GM18498 (cell line): Measurements from ENCODE around the gene TBX4.

Source experiments
- ATAC-seq: cut with Tn5 transposase; IDR thresholded peaks from one replicate; pipeline ENCODE4 v1.9.1; 2021; ENCODE audit warnings: mild to moderate bottlenecking, moderate library complexity; ENCODE audit not compliant: unreplicated experiment

TBX4 gene

DNA sequence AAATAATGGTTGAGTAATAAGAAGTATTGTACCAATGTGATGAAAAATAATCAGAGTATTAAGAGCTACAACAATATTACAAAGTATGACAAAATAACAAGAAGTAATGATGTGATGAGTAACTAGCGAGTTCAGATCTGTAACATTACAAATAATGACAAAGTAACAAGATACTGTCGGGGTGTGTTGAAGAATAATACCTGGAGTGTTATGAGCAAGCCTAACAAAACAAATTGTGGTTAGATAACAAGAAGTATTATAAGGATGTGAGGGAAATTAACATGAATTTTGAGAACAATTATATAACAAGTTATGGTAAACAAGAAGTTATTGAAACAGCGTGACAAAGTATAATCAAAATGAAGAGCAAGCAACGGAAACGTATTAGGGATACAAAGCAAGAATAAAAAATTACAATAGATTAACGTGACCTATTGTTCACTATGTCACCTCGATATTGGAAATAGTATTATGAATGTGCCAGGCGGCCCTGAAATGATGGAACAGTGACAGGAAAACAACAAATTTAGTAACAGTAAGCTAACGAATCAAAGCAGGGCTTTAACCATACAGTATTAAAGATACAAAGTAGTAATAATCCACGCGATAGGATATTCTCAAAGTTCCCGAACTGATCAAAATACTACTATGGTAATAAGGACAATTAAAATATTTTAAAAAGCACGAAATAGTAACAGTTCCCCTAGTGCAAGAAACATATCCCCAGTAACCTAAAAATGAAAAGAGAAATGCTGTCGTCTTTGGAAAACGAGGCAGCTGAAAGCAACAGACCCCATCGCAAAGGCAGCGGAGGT is 1.6 kb downstream of the TBX4 start:
- no peak for ATAC-seq

DNA sequence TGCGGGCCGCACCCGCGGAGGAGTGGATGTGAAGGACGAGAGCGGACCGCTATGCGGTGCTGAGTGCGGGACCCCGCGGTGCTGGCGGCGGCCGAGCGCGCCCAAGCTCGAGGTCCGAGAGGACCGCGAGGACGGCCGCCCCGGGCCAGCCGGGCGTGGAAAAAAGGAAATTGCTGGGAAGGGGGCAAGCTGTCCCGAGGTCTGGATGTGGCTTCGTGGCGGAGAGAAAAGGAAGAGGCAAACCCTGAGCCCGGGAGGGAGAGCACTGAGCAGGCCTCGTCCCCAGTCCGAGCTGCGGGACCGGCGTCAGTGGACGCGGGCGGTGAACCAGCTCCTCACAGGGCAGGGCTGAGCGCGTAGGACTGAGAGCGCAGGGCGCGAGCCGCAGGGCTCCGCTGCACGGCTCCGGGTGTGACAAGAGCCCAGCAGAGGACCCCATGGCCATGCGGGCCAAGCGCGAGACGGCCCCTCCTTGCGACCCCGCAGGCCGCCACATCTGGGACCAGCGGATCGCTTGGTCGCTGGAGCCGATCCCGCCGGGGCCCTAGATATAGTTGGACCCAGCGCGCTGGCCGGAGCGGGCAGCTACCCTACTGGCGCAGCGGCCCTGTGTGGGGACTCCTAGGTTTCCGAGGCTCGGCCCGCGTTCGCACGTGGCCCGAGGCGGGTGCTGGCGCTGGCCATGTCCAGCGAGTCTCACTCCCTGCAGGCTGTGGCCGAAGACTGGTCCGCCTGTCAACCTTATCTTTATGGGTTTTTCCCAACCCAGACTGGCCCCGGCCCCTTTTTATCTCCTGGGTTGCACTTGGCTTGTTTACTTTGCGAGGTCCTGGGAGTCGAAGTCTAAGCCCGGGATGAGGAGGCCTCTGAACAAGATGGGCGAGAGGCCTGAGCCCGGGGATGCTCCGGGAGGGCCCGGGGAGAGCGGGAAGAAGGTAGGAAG is 2.4 kb downstream of the TBX4 start:
- ATAC-seq = no peak

DNA sequence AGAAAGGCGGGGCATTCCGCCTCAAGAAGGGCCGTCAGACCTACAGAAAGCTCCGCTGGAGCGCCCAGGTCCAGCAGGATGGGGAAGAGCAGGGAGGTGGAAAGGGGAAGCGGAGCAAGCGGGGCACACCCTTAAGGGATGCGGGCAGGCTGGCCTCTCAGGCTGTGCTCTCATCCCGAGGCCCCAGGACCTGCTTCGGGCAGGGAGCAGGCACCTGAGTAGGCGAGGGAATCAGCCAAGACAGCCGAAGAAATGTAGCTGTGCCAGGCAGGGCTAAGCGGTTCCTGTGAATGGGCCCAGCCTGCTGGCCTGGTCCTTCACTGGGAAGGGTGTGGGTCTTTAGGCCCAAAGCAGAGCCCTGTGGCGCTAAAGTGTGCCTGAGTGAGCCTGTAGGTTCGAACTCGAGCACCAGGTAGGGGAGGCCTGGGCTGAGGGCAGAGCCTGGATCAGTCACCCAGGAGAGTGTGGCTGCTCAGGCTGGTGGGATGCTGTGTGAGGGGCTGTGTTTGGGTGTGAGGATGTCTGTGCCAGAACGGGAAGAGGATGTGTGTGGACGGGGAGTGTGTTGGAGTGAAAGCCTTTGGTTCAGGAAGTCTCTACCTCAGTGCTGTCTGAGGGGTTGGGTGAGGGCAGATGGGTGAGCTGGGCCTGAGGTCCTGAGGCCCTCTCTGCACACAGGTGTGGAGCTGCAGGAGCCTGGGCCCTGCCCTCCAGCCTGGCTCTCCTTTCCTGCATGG is 3.3 kb downstream of the TBX4 start:
- no peak for ATAC-seq

DNA sequence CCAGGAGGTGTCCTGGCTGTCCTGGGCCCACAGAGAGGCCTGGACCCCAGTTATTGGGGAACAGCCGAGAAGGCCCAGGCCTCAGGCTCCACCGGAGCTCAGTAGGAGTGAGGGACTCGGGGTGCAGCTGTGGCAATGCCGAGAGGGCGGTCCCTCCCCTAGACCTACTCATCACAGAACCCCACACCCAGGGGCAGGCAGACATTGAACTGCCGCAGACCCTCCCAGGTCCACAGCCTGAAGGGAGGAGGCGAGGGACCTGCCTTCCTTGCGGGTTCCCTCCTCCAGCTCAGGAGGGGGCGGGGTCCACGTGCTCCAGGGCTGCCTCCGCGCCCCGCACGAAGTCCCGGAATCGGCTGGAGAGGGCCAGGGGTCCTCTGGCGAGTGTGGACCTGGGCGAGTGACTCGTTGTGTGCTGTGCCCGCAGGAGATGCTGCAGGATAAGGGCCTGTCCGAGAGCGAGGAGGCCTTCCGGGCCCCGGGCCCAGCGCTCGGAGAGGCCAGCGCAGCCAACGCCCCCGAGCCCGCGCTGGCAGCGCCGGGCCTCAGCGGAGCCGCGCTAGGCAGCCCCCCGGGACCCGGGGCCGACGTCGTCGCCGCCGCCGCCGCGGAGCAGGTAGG is 3.9 kb downstream of the TBX4 start:
- ATAC-seq = no peak

- ATAC-seq = no peak
Observed at GRCh38 chr17:61456688-61457225, 4.5 kb downstream of the TBX4 start.

DNA sequence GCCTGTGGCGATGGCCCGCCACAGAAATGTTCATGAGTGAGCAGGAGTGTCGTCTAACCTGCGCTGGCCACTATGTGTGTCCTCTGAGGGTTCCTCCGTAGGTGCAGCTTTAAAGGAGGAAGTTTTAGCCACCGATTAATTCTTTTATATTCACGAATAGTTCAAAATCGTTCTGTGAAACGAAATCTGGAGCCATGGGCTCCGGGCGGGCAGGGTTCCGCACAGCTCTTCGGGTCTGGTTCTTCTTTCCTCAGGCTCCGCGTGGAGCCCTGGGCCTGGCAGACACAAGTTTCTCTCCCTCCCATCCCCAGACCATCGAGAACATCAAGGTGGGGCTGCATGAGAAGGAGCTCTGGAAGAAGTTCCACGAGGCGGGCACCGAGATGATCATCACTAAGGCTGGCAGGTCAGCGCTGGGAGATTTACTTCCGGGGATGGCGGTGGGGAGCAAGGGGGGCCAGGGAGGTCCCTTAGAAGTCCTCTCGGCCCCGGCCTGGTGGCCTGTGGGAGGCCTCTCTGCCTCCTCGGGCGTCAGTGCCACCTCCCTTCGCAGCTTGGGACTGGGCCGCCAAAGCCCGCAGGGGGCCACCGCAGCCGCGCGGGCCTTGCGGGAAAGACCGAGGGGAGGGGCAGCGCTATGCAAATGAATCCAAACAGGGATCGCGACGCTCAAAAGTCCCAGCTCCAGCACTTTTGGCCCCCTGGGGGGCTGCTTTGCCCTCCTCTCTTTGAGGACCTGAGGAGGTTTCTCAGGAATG is 5.2 kb downstream of the TBX4 start:
- ATAC-seq = no peak

- ATAC-seq = no peak
Observed at GRCh38 chr17:61458000-61458399, 5.8 kb downstream of the TBX4 start.

- no peak for ATAC-seq
Observed at GRCh38 chr17:61458421-61459141, 6.4 kb downstream of the TBX4 start.

DNA sequence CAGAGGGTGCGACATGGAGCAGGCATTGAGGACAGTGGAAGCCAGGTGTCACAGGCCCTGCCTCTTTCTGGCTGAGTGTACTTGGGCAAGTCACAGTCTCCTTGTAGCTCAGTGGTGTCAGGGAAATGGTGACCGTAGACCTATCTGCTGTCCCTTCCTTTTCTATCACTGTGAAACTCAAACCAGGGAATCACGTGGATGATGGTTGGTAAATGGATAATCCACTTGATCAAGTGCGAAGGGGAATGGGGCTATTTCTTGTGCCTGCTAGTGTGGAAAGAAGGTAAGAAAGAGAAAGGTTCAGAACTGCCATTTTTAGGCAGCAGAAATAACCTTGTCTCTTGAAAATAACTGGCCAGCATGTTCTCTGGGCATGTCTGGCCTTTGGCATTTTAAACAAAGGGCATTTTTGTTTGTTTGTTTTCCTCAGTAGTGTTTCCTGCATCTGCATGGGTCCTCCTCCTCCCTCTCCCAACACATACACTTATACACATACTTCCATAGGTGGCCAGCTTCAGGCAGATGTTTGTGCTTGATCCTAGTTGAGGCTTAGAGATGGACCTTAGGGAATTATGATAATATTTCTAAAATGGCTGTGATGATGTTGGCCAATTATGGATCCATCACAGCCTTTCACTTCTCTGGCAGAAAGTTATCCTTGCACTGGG is 7.1 kb downstream of the TBX4 start:
- ATAC-seq = no peak

- no peak for ATAC-seq
Observed at GRCh38 chr17:61459939-61460718, 7.9 kb downstream of the TBX4 start.

DNA sequence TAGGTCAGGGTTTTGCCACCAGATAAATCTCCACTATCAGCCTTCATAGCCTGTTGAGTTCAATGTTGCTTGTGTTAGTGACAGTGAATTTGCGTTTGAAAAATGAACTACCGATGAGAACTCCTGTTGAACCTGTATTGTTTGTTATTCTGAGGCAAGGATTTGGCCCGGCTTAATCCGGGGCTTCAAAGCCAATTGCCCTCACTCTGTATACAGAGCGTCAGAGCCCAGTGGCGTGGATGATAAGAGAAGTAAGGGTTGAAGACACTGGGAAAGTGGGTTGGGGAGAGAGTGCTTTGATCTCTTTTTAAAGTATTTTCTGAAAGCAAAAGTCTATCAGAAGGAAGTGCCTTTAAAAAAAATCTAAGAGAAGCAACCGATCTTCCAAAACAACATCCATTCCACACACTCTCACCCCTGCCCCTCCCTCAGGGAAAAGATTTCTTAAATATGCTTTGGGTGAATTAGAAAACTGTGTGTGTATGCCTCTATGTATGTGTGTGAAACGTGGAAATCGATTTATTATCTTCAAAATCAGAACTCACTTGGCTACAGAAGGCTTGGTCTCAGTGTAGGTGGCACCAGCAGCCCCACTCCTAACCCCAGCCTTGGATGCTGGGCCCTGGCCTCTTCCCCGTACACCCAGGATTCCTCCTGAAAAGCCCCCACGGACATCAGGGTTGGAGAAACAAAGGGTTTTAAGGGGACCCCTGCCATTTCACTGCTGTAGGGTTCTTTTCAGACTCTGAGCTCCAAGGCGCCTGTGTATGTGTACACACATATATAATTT is 8.8 kb downstream of the TBX4 start:
- no peak for ATAC-seq

GRCh38 chr17:61461586-61461966 is 9.4 kb downstream of the TBX4 start:
- no peak for ATAC-seq

- no peak for ATAC-seq
Observed at GRCh38 chr17:61461967-61462718, 9.9 kb downstream of the TBX4 start.

- ATAC-seq = no peak
Observed at GRCh38 chr17:61462719-61463315, 10.6 kb downstream of the TBX4 start.

- ATAC-seq = no peak
Observed at GRCh38 chr17:61463316-61464129, 11.3 kb downstream of the TBX4 start.
